GM19193 (cell line): Measurements from ENCODE around the gene VSTM4.

Source experiments
- POLR2A ChIP-seq: IDR thresholded peaks from 4 replicates; pipeline ENCODE4 v1.6.1; 2011; ENCODE audit not compliant: insufficient read depth, insufficient read length; ENCODE audit errors: extremely low read depth

Gene VSTM4

DNA sequence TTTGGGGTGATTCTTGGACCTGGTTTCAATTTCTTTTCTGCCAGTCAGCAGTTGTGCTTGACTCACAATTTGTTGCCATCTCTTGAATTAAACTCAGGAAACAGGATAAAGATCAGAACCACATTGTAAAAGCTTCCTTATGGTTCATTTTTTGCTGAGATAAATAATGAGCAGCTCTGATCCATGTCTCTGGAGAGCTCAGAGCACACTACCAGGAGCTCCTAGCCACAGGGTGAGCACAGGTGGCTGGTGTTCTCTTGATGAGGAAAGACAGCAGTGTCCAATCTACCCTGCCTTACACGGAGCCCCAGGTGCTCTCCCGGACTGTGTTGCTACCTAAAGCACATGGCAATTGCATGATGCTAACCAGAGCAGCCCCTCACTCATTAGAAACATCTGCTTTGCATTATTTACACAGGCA lies 35.7 kb upstream of the VSTM4 start:
- TF ChIP-seq POLR2A: no peak

DNA sequence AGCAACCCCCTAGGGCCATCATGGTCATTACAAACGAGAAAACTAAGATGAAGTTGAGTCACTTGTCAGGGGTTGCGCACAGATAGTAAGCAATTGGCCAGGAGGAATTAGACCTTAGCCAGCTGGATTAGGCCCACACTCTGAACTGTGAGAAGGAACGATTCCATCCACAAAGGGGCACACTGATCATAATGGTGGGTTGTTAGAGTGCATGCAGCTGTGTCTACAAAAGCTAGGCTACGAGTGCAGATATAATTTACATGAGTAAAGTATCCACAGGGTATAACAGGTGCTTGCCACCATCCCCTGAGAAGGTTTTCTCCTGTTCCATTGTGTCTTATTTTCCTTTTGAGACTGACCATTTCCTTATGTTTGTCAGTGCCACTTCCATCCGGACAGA lies 35.1 kb upstream of the VSTM4 start:
- no peak for TF ChIP-seq POLR2A

DNA sequence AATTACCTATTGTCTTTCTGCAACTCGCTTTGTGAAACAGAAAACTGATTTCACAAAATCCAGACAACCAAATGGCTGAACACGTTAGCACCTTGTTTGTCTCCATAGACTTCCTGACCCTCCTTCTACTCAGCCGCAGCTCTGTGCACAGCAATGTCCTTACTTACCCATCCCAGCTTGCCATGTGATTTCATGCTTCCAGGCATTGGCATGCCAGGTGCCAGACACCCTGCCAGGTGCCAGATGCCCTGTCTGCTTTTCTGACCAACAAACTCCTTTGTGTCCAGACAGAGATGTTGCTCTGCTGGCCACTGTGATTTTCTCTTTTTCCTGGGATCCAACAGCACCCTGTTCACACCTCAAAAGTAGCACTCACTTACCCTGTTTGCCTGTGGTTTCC lies 34.6 kb upstream of the VSTM4 start:
- no peak for TF ChIP-seq POLR2A

DNA sequence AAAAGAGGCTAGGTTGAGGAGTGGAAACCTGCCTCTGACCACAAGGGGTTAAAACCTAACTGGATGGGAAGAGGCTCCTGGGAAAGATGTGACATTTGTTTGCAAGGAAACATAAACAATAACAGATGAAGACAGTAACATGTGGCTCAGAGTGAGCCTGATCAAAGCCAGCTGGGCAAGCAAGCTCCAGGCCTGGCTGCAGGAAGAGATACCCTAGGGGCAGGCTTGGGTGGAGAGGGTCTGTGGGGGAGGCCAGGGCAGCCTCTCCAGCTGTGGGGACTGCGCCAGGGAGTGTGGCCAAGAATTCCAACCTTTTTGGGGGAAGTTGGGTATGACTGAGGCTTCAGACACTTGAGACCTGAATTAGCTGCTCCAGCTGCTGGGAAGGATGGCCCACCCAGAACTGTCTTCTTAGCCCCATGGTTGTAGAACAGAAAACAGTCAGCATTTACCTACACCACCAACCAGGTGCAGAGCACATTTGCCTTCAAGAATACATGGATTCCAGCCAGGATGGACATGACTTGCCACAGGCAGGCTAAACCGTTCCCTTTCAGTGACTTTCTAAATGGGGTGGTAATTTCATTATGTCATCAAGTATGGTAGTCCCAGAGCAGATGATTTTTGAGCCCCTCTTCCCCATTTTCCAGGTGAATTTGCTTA lies 28.9 kb upstream of the VSTM4 start:
- no peak for TF ChIP-seq POLR2A

DNA sequence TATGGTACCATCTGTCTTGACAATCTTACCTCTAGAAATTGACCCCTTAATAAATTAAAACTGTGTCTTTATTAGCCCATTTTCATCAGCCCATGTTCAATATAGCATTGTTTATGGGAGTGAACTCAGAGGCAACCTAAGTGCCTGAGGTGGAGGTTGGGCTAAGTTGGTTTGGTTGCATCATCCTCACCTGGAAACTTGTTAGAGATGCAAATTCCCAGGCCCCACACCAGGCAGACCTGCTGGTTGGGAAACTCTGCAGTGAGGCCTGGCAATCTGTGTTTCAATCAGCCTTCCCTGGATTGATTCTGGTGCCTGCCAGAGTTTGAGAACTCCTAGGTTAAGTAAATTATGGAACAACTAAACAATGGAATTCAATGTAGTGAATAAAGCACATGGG lies 27.9 kb upstream of the VSTM4 start:
- no peak for TF ChIP-seq POLR2A

DNA sequence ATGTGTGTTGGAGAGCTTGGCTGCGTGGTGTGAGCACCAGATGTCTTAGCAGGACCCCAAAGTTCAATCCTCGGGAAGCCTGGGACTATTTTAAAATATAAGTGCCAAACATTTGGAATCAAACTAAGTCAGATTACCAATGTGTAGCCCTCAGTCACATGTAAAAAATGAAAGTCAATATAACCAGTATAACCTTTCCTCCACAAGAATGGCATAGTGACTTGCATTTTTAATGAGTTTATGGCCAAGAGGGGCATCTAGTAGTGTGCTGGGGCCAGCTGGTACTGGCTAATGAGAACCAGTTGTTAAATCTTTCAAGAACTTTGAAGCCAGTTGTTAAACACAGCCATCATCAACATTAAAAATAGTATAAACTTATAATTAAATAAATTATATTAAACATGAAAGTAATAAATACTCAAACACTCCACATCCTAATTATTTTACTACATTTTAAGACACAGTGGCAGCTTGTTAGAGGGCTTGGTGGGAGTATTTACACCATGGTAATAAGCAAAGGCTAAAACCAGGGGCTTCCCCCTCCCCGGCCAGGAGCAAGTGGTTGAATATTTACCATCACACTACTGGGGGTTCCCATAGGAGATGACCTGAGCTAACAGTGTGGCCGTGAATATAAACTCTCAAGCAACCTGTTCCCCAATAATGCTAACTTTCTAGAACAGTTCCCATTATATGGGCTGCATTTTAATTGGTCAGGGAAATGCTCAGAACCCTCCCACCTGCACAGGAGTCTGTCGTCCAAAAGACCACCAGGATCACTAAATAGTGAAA lies 26.4 kb upstream of the VSTM4 start:
- no peak for TF ChIP-seq POLR2A

DNA sequence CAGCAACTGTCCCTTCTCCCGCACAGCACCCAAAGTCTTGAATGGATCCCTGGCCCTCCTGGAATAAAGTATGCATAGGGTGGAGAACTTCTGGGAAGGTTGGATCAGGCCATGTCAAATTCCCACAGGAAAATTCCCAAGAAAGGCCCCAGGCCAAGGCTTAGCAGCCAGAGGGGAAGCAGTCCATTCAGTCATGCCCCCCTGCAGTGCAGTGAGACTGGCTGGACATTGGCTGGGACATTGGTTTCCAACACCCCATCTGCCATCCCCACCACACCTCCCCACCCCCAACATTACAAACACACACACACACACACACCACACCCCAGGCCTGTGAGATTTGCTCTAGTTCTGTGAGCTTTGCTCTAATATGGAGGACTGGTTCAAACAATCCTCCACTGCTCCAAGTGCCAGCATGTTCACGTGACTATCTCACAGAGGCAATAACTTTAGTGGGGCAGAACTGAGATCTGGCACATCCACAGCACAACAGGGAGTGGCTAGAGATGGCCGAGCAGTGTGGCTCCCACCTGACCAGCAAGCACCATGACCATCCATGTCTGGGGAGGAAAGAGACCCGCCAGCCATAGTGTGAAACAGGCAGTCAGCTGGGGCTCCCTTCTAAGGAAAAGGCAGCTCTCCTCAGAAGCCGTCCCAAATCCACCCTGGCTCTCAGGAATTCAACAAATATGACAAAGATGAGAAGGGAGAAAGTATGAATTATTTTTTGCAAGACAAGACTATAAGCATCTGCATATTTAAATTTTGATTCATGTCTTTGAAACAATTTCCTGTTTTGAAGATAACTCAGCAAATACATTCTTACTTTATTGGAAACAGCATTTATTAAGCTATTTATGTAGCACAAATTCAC lies 25.2 kb upstream of the VSTM4 start:
- no peak for TF ChIP-seq POLR2A

DNA sequence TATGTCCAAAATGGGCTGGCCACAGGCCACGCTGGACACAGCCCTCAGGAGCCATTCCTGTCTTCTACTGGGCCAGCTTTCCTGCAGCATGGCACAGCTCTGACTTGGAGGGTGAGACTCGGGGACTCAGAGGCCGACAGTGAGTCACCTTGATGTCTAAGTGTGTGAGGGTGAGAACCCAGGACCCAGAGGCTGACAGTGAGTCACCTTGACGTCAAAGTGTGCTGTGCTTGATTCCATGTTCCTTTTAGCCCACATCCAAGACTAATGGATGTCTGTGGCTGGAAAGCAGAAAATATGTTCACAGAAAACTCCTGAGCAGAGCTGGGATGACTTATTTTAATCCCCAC lies 24.5 kb upstream of the VSTM4 start:
- TF ChIP-seq POLR2A: no peak

DNA sequence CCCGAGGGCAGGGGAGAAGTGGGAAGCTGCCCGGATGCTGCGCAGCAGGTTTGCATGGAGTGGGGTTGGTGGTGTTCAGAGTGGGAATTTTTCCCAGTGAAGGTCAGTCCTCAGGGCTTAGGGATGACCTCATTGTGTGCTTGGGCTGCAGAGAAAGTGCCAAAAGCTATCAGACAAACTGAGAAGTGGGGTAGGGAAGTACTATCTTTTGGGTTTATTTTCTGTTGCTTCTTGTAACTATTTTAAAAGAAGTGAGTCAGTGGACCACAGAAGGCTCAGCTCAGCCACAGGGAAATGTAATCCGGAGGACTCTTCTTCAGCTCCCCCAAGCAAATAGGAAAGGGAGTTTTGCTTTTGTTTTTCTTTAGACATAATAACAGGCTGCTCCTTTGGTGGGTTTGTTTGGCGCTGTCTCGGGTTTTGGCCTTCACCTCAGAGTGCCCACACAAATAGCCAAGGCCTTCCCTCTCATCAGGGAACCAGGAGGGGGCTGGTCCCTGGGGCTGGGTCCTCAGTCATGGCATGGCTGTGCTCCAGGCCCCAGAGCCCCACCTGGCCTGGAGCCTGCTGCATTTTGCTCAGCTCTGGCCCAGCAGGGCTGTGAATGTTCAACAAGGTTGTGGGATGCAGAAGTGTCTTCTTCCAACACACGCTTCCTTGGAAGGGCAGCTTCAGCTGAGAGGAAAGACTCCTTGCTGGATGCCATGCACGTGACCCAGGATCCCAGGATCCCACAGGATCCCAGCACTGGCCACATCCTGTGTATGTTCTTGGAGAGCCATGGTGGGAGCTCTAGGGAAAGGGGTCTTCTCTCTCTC lies 23.9 kb upstream of the VSTM4 start:
- TF ChIP-seq POLR2A: no peak

DNA sequence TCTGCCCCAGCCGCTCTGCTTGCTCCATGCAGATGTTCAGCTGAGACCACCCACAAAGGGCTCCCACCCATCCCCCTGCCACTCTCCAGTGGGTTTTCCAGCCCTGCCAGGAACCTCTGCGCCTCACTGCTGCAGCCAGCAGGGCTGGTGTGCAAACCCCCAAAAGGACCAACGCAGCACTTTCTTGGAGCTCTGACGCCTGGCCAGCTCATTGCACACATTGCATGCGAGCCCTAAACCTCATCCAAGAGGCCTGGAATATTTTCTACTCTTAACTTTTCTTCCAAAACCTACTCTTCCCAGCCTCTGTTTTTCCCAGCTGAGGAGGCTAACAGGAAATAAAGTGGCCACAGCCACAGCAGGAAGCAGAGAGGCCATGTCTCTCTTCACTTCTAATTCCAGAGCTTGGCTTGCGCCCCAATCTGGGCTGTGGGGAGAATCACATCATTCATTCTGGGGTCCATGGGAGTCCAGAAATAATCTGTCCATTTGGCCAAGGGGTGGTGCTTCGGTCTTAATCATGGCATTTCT lies 23.1 kb upstream of the VSTM4 start:
- TF ChIP-seq POLR2A: no peak

DNA sequence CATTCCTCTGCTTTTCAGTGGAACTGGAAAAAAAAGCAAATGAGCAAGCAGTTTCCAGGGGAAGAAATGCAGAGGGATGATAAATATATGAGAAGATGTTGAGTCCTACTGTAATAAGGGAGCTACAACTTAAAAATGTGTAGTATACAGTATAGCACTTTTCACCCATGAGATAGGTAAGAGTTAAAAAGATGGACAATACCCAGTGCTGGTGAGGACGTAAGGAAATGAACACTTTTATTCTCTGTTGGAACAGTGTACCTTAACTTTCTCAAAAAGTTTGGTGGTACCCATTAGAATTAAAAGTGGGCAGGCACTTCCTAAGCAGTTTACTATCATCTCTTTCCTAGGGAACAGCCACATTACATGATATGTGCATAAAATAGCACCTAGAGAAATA lies 21.2 kb upstream of the VSTM4 start:
- TF ChIP-seq POLR2A: no peak

DNA sequence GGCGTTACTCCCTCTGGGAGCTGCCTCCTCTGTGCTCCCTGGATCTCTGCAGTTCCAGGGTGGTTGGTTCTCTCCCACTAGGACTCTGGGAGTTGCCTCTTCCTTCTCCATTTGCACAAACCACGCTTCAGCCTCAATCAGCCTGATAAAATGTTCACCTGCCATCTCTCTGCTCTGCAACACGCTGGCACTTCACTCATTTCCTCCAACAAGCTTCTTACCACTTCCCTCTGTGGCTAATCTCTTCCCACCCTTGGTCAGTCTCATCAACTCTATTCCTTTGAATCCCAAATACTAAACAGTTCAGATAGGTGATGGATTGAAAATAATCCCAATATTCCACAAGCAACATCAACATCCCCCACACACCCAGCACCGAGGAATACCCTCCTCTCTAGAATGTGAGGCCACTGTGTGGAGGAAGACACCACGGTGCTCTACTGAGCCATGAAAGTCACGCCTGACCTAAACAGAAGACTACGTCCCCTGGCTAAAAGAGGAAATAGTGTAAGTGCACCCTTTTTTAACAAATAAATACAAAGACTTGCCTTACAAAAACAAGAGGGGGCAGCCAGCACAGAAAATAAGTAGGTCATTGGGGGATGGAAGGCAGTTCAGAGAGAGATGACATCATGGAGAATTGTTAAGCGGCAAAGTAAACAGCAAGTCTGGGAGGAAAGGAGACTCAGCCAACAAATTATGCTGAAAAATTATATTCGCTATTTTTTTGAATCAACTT lies 20.4 kb upstream of the VSTM4 start:
- TF ChIP-seq POLR2A: no peak

DNA sequence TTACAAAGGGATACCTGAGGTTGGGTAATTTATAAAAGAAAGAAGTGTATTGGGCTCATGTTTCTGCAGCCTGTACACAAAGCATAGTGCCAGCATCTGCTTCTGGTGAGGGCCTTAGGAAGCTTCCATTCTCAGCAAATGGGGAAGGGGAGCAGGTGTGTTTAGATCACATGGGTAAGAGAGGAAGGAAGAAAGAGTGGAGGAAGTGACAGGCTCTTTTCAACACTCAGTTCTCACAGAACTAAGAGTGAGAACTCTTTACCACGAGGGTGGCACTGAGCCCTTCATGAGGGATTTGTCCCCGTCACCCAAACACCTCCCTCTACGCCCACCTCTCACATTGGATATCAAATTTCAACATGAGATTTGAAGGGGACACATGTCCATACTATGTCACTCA lies 19.0 kb upstream of the VSTM4 start:
- no peak for TF ChIP-seq POLR2A
